ENCODE measurements around the gene PCID2. TPM values are rescaled to one million over a fixed set of nuclear protein-coding genes. Genes with fewer than 3 reads are reported as not detected.

The PCID2 gene
- total and polyA plus RNA-seq, 2 of the 13 experiments (the other 11 are each of a cell fraction or from before 2014, with no cell fraction given) = 65.0 to 111 TPM

GRCh38 chr13:113208421-113209335 is at the start of gene PCID2 (continued):
- TF ChIP-seq ZNF318 (CRISPR knock-in tag; IDR thresholded peaks at IDR 0.05) = no peak; the same call in 1 of the 2 replicates
- no peak for TF ChIP-seq ZNF17 (CRISPR knock-in tag; IDR thresholded peaks at IDR 0.05)
- TF ChIP-seq ZMYM3 (CRISPR knock-in tag; IDR thresholded peaks at IDR 0.05) = no peak
- TF ChIP-seq ZNF142 (CRISPR knock-in tag; IDR thresholded peaks at IDR 0.05) = no peak
- TF ChIP-seq ZNF629 (CRISPR knock-in tag; conservative IDR thresholded peaks at IDR 0.05) = no peak
- no peak for TF ChIP-seq DBP (CRISPR knock-in tag; IDR thresholded peaks at IDR 0.05; ENCODE audit: not compliant biosample characterization)
- no peak for TF ChIP-seq ZNF207 (IDR thresholded peaks at IDR 0.05; ENCODE audit: borderline replicate concordance)
- peak; percentile 84 for TF ChIP-seq MED1 (CRISPR knock-in tag; IDR thresholded peaks at IDR 0.05)
- TF ChIP-seq ZNF547 (CRISPR knock-in tag; IDR thresholded peaks at IDR 0.05) = peak; percentile 91
- no peak for TF ChIP-seq PCBP1 (IDR thresholded peaks at IDR 0.05; ENCODE audit: borderline replicate concordance, low read depth, low read length)
- TF ChIP-seq HOXA9 (CRISPR knock-in tag; IDR thresholded peaks at IDR 0.05; ENCODE audit: borderline replicate concordance) = no peak
- peak; percentile 90; the same call in 1 of the 2 replicates for TF ChIP-seq DNMT1 (CRISPR knock-in tag; IDR thresholded peaks at IDR 0.05)
- TF ChIP-seq NCOA1 (CRISPR knock-in tag; IDR thresholded peaks at IDR 0.05) = no peak

Data from HepG2 (cell line).